SK-N-SH treated with all-trans-retinoic acid at 6 μM for 48 hours (cell line): Measurements from ENCODE around the gene SKIC8.

Source experiments
- ATAC-seq: fragments of 200-7000 bp; cut with Tn5 transposase; 3 replicates; pipeline ENCODE4 v1.9.1; 2020; ENCODE audit warnings: mild to moderate bottlenecking, moderate library complexity
- ARNTL ChIP-seq: fragments of 450-650 bp; formaldehyde crosslinking; IDR thresholded peaks from 2 replicates; pipeline ENCODE4 v1.5.0; 2020; ENCODE audit warnings: low read depth, mild to moderate bottlenecking, moderate library complexity, borderline replicate concordance
- BACH2 ChIP-seq: fragments of 250-450 bp; sonication (Bioruptor Pico); IDR thresholded peaks from 2 replicates; pipeline ENCODE4 v1.9.0; 2021; ENCODE audit warnings: mild to moderate bottlenecking, borderline replicate concordance
- CREB5 ChIP-seq: fragments of 250-450 bp; sonication (Bioruptor Pico); IDR thresholded peaks from 2 replicates; pipeline ENCODE4 v1.5.1; 2020; ENCODE audit warnings: low read depth, mild to moderate bottlenecking, moderate library complexity
- CSDC2 ChIP-seq: fragments of 250-450 bp; sonication (Bioruptor Pico); IDR thresholded peaks from 2 replicates; pipeline ENCODE4 v1.5.0; 2020; ENCODE audit warnings: mild to moderate bottlenecking, moderate library complexity
- CSRNP3 ChIP-seq: fragments of 250-450 bp; sonication (Bioruptor Pico); IDR thresholded peaks from 2 replicates; pipeline ENCODE4 v1.5.1; 2021; ENCODE audit warnings: mild to moderate bottlenecking, moderate library complexity
- GLIS3 ChIP-seq: fragments of 250-450 bp; sonication (Bioruptor Pico); IDR thresholded peaks from 2 replicates; pipeline ENCODE4 v1.5.0; 2020; ENCODE audit warnings: mild to moderate bottlenecking, moderate library complexity
- ISL1 ChIP-seq: fragments of 250-450 bp; sonication (Bioruptor Pico); IDR thresholded peaks from 2 replicates; pipeline ENCODE4 v2.1.2; 2022; ENCODE audit warnings: mild to moderate bottlenecking, moderate library complexity
- PATZ1 ChIP-seq: fragments of 250-450 bp; sonication (Bioruptor Pico); IDR thresholded peaks from 2 replicates; pipeline ENCODE4 v1.8.0; 2020; ENCODE audit warnings: mild to moderate bottlenecking, moderate library complexity, borderline replicate concordance
- PPARA ChIP-seq: fragments of 250-450 bp; sonication (Bioruptor Pico); IDR thresholded peaks from 2 replicates; pipeline ENCODE4 v1.5.0; 2020; ENCODE audit warnings: mild to moderate bottlenecking, borderline replicate concordance
- RARB ChIP-seq: fragments of 250-450 bp; sonication (Bioruptor Pico); IDR thresholded peaks from 2 replicates; pipeline ENCODE4 v1.8.0; 2021; ENCODE audit warnings: mild to moderate bottlenecking, moderate library complexity
- SNAI2 ChIP-seq: fragments of 250-450 bp; sonication (Bioruptor Pico); IDR thresholded peaks from 2 replicates; pipeline ENCODE4 v1.5.0; 2020; ENCODE audit warnings: mild to moderate bottlenecking, moderate library complexity
- TCF4 ChIP-seq: fragments of 250-450 bp; sonication (Bioruptor Pico); IDR thresholded peaks from 2 replicates; pipeline ENCODE4 v1.8.0; 2021; ENCODE audit warnings: mild to moderate bottlenecking, moderate library complexity, borderline replicate concordance
- TOX ChIP-seq: fragments of 250-450 bp; sonication (Bioruptor Pico); IDR thresholded peaks from 2 replicates; pipeline ENCODE4 v1.8.0; 2021; ENCODE audit warnings: mild to moderate bottlenecking, moderate library complexity, borderline replicate concordance
- ZC3H10 ChIP-seq: fragments of 250-450 bp; sonication (Bioruptor Pico); IDR thresholded peaks from 2 replicates; pipeline ENCODE4 v1.5.1; 2021; ENCODE audit warnings: mild to moderate bottlenecking, moderate library complexity
- ZFP3 ChIP-seq: fragments of 250-450 bp; sonication (Bioruptor Pico); IDR thresholded peaks from 2 replicates; pipeline ENCODE4 v1.5.0; 2020; ENCODE audit warnings: mild to moderate bottlenecking, moderate library complexity
- ZNF565 ChIP-seq: fragments of 450-650 bp; formaldehyde crosslinking; conservative IDR thresholded peaks from 2 replicates; pipeline ENCODE4 v1.5.0; 2020; ENCODE audit warnings: low read depth, mild to moderate bottlenecking, moderate library complexity
- ZNF70 ChIP-seq: fragments of 450-650 bp; formaldehyde crosslinking; IDR thresholded peaks from 2 replicates; pipeline ENCODE4 v1.5.0; 2020; ENCODE audit warnings: mild to moderate bottlenecking, moderate library complexity
- ZNF8 ChIP-seq: fragments of 450-650 bp; formaldehyde crosslinking; IDR thresholded peaks from 2 replicates; pipeline ENCODE4 v1.5.0; 2020; ENCODE audit warnings: mild to moderate bottlenecking, moderate library complexity
- TF ChIP-seq, protein P1 (sequence below): fragments of 250-450 bp; sonication (Bioruptor Pico); IDR thresholded peaks from 2 replicates; pipeline ENCODE4 v1.5.0; 2020; ENCODE audit warnings: mild to moderate bottlenecking, moderate library complexity
- TF ChIP-seq, protein P2 (sequence below): fragments of 250-450 bp; sonication (Bioruptor Pico); IDR thresholded peaks from 2 replicates; pipeline ENCODE4 v1.8.0; 2021; ENCODE audit warnings: low read depth, mild to moderate bottlenecking, moderate library complexity, borderline replicate concordance

Gene SKIC8

DNA sequence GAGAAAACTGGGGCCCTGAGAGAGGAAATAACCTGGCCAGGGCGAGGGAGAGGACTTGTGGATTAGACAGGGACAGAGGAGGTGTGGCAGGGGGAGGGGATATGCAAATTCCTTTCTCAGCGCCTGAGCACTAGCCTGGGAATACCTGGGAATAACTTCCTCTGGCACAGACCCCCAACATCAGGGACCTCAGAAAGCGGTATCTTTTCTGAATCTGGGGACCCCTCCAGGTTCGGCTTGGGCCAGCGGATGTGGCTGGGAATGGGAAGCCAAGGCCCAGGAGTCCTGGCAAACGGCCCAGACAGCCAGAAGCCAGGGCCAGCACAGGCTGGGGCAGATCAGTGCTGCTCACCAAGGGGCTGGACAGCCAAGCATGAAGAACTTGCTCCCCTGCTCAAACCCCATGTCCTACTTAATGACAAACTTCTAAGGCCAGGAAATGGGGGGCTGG is 55.9 kb downstream of the SKIC8 start (continued):
- no peak for TF ChIP-seq CSRNP3

- TF ChIP-seq, protein P1, sequence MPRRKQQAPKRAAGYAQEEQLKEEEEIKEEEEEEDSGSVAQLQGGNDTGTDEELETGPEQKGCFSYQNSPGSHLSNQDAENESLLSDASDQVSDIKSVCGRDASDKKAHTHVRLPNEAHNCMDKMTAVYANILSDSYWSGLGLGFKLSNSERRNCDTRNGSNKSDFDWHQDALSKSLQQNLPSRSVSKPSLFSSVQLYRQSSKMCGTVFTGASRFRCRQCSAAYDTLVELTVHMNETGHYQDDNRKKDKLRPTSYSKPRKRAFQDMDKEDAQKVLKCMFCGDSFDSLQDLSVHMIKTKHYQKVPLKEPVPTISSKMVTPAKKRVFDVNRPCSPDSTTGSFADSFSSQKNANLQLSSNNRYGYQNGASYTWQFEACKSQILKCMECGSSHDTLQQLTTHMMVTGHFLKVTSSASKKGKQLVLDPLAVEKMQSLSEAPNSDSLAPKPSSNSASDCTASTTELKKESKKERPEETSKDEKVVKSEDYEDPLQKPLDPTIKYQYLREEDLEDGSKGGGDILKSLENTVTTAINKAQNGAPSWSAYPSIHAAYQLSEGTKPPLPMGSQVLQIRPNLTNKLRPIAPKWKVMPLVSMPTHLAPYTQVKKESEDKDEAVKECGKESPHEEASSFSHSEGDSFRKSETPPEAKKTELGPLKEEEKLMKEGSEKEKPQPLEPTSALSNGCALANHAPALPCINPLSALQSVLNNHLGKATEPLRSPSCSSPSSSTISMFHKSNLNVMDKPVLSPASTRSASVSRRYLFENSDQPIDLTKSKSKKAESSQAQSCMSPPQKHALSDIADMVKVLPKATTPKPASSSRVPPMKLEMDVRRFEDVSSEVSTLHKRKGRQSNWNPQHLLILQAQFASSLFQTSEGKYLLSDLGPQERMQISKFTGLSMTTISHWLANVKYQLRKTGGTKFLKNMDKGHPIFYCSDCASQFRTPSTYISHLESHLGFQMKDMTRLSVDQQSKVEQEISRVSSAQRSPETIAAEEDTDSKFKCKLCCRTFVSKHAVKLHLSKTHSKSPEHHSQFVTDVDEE (CRISPR knock-in tag), result no peak
- TF ChIP-seq ZFP3 (CRISPR knock-in tag) (no peak), RARB (CRISPR knock-in tag) (no peak), ISL1 (CRISPR knock-in tag) (no peak), TOX (CRISPR knock-in tag) (no peak), TCF4 (CRISPR knock-in tag) (no peak), ARNTL (CRISPR knock-in tag) (no peak), ZC3H10 (CRISPR knock-in tag) (no peak)
- no peak for ATAC-seq
Observed at GRCh38 chr15:78243058-78243457, 56.4 kb downstream of the SKIC8 start.

DNA sequence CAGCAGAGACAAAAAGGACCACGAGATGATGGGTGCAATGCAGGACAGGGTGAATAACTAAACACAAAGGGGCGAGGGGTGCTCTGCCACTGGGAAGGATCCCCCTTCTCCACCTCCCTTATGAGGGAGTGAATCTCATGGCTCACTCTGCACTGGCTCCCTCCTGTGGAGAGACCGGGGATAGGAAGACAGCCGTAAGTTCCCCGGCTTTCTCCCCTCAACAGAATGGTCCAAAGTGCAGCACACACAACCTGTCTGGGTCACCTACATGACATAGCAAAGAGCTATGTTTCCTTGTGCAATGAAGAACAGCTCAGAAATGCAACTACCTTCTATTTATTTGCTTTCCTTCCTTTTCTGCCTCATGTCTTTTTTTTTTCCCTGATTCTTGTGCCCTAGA is 57.3 kb downstream of the SKIC8 start:
- ATAC-seq, result peak; percentile 70
- TF ChIP-seq CSRNP3, result no peak
- TF ChIP-seq ZNF8 (CRISPR knock-in tag), result no peak
- TF ChIP-seq TCF4 (CRISPR knock-in tag), result no peak
- TF ChIP-seq ZFP3 (CRISPR knock-in tag), result no peak
- TF ChIP-seq PATZ1 (CRISPR knock-in tag), result no peak
- TF ChIP-seq, protein P2, sequence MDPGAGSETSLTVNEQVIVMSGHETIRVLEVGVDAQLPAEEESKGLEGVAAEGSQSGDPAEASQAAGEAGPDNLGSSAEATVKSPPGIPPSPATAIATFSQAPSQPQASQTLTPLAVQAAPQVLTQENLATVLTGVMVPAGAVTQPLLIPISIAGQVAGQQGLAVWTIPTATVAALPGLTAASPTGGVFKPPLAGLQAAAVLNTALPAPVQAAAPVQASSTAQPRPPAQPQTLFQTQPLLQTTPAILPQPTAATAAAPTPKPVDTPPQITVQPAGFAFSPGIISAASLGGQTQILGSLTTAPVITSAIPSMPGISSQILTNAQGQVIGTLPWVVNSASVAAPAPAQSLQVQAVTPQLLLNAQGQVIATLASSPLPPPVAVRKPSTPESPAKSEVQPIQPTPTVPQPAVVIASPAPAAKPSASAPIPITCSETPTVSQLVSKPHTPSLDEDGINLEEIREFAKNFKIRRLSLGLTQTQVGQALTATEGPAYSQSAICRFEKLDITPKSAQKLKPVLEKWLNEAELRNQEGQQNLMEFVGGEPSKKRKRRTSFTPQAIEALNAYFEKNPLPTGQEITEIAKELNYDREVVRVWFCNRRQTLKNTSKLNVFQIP, result no peak
- no peak for TF ChIP-seq TOX (CRISPR knock-in tag)
- no peak for TF ChIP-seq RARB (CRISPR knock-in tag)
- no peak for TF ChIP-seq PPARA (CRISPR knock-in tag)
- TF ChIP-seq ZNF70, result no peak

GRCh38 chr15:78241017-78241416 is 58.4 kb downstream of the SKIC8 start:
- peak; percentile 98 for ATAC-seq
- TF ChIP-seq GLIS3 (CRISPR knock-in tag) (no peak), BACH2 (CRISPR knock-in tag) (no peak), ZNF70 (no peak), RARB (CRISPR knock-in tag) (no peak), CSDC2 (no peak), ZC3H10 (CRISPR knock-in tag) (no peak), CREB5 (CRISPR knock-in tag) (no peak), CSRNP3 (no peak), SNAI2 (CRISPR knock-in tag) (no peak), ZNF565 (no peak), ZNF8 (CRISPR knock-in tag) (no peak)
- TF ChIP-seq, protein P1 (CRISPR knock-in tag), result no peak
